Epithelial cell of umbilical artery (primary cell): ENCODE data around the gene UBE2L5. TPM values are rescaled to one million over a fixed set of nuclear protein-coding genes. Genes with fewer than 3 reads are reported as not detected.

ENCODE experiments used
- total RNA-seq: library from RNA; depleted of rRNA; stranded (reverse); fragments of >200 nt; gene quantifications from 2 replicates; pipeline ENCODE4 v1.2.3, GENCODE V29; 2014

UBE2L5 gene
- not detected in 2 replicates for total RNA-seq

DNA sequence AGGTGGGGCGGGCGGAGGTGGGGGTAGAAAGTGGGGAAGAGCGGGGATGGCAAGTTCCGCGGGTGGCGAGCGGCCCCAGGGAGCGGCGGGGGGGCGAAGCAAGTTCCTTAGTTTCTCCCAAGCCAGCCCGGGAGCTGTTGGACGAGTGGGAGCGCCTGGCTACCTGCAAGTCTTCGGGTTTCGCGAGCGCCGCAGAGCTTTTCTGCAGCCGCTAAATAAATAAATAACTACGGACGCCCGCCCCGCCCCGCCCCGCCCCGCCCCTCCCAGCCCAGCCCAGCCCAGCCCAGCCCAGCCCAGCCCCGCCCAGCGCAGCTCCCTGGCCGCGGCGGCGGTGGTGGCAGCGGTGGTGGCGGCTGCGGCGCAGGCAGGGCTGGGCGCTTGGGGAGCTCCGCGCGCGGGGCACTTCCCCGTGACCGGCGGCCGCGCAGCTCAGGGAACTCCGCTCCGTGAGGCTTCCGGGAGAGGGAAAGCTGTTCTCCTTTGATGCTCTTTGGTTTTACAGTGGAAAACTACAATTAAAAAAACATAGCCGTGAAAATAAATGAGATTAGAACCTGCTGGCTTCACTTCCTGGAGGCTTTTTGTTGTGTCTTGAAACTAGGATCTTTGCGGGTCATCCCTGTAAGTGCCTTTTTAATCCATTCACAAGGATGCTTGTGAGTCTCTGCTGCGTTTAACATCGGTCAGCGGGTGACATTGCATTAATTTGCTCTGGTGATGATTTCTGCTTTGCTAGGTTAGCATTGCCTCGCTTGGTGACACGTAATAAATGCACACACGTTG is at the start of gene UBE2L5:
TSS of gene UBE2L5 (plus strand) at position 440 of the 786 bp plus-strand sequence. CDS start 5,498 bp downstream, outside the sequence.

DNA sequence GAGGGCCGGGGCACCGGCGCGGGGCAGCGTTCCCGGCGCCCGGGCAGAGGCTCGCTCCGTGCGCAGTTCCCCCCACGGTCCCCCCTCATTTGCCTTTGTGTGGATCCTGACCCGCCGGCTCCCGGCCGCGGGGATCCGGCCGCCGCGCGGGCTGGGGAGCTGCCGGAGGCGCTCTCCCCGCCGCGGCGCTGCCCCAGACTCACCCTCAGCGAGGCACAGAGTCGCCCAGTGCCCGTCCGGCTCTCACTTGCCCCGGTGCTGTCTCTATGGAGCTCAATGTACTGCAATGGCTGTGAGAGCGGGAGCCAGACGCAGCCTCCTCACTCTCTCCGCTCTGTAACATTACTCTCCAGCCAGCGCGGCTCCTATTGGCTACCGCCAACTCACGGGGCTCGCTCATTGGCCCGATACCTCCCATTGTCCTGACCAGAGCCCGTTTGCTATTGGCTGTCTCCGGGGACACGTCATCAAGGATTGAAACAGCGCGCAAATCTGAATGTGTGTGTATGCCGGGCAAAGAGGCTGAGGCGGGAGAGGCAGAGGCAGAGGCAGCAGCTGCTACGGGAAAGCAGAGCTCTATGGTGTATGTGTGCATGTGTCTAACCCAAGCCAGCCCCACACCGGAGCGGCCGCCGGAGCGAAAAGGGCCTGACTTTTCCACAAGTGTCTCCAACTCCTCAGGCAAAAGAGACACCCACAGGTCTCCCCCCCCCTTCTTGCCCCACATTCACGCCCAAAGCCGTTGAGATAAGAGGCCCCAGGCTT is 43.5 kb downstream of the UBE2L5 start, which contains the start of gene HMGB1:
TSS of gene HMGB1 (minus strand) at position 344 of the 765 bp plus-strand sequence. CDS start 2,256 bp downstream, outside the sequence.

Other genes starting within 250 kb of the UBE2L5 start
- gene KATNAL1, start 114.9 kb upstream of the UBE2L5 start, total RNA-seq = 16.2 and 31.3 TPM in 2 replicates
- gene HMGB1, start 43.4 kb downstream of the UBE2L5 start, total RNA-seq = 190 and 864 TPM in 2 replicates
- 24.4 and 24.6 TPM in 2 replicates for gene USPL1, start 195.4 kb downstream of the UBE2L5 start, total RNA-seq